Measurements from ENCODE around the gene PRG2.

The PRG2 gene

GRCh38 chr11:57397394-57397990 lies 7.0 kb upstream of the PRG2 start:
- no peak for DNase-seq (ENCODE audit: low read depth in 1 of 2, low spot score in 1 of 2)

DNA sequence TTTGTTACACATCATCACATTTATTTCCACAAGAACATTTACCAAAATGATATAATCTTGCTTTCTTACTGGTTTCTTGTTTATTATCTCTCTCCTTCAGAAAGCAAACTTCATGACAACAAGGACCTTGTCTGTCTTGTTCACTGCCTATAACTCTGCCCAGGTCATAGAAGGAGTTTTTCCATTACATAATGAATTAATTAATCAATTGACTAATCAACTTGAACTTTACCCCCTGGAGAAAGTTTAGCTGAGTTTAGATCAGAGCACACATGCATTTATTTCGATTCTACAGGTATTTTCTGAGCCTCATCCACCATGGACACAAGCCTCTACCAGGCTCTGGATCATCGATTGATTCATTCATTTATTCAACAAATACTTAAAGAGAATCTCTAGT lies 6.3 kb upstream of the PRG2 start:
- DNase-seq (ENCODE audit: low read depth in 1 of 2, low spot score in 1 of 2) = no peak

GRCh38 chr11:57395905-57396623 lies 5.6 kb upstream of the PRG2 start:
- no peak for DNase-seq (ENCODE audit: low read depth in 1 of 2, low spot score in 1 of 2)

- DNase-seq (ENCODE audit: low read depth in 1 of 2, low spot score in 1 of 2) = no peak
Measured at GRCh38 chr11:57394203-57394965, 3.9 kb upstream of the PRG2 start.

GRCh38 chr11:57392763-57393105 lies 2.3 kb upstream of the PRG2 start:
- no peak for DNase-seq (ENCODE audit: low read depth in 1 of 2, low spot score in 1 of 2)

DNA sequence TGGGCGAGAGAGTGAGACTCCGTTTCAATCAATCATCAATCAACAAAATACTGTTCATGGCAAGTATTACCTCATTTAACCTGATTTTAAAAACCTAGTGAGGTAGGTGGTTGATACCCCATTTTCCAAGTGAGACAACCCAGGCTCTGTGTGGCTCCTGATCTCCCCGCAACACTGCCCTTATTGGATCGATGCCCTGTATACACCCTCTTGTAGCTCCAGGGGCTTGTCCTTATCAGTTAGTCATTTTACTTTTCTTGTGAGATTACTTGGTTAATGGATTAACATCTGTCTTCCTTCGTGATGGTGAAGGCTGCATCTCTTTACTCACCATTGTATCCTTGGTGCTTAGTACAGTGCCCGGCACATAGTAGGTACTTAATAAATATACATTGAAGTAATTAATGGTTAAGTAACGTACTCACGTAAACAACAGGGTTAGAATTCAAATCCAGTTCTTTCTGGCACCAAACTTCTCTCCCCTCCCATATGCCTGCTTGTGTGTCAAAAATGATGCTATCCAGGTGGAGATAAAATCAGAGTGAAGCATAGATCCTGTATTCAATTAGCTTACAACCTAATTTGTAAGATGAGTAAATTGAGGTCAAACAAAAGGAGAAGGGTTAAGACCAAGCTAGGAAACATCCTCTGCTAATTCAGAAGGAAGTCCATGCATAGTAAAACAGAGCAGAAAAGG lies 1.8 kb upstream of the PRG2 start:
- DNase-seq (ENCODE audit: low read depth in 1 of 2, low spot score in 1 of 2) = no peak

- no peak for DNase-seq (ENCODE audit: low read depth in 1 of 2, low spot score in 1 of 2)
Measured at GRCh38 chr11:57391539-57391938, 1.1 kb upstream of the PRG2 start.

GRCh38 chr11:57391111-57391510 lies 661 bp upstream of the PRG2 start:
- DNase-seq (ENCODE audit: low read depth in 1 of 2, low spot score in 1 of 2) = no peak

DNA sequence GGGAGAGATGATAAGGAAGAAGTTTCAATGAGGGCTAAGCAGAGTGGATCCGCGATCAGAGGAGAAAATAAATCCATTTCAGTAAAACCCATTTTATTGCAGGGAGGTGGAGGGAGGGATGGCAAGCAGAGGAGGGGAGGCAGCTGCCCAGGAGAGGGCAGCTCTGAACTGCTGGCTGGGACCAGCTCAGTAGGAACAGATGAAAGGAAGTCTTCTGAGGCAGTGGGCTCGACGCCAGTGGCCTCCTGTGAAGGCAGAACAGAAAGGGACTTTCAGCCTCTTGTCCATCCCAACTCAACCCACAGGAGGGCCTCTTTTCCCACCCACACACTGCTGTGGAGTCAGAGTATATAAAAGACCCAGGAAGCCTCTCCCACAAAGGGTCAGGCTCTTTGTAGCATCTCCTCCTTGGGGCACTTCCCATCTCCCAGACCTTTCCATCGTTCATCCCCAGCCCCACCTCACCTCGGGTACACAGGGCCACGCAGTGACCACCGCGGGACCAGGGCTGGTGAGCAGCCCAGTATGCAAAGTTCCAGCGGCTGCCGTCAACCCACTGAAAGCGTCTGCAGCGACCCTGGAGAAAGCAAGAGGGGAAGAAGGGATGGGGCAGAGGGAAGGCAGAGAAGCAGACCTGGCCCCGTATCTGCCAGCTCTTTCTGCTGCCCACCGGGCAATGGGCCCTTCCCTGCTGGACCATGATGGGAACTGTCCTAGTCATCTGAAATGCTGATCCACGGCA lies 3.0 kb downstream of the PRG2 start:
- no peak for DNase-seq (ENCODE audit: low read depth in 1 of 2, low spot score in 1 of 2)

DNA sequence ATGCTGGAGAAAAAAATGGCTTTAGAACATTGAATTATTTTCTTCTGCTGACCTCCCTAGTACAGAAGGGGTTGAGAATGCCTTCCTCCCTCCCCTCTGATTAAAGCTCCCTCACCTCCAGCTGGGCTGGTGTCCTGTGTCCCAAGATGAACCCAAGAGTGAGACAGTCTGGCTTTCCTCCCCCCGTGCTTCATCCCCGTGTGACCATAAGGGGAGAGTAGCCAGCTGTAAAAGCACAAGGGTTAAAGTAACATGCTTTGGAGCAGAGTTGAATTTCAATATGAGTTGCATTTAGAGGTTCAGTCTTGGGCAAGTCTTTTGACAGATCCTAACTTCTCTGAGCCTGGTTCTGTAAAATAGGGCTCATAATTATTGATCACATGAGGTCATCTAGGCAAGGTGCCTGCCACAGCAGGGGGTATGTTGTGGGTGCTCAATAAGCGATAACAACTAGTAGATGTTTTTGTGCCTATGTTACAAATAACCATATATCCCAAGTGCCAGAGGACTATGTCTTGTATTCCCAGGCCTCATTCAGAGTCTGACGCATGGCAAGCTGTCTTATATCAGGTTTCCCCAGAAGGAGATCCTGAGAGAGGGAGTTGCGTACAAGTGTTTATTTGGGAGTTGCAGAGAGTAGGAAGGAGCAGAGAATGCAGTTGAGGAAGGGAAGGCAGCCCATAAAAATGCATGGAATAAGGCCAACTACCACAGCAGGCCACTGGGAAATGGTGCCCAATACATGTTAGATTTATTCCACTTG lies 4.1 kb downstream of the PRG2 start:
- no peak for DNase-seq (ENCODE audit: low read depth in 1 of 2, low spot score in 1 of 2)

DNA sequence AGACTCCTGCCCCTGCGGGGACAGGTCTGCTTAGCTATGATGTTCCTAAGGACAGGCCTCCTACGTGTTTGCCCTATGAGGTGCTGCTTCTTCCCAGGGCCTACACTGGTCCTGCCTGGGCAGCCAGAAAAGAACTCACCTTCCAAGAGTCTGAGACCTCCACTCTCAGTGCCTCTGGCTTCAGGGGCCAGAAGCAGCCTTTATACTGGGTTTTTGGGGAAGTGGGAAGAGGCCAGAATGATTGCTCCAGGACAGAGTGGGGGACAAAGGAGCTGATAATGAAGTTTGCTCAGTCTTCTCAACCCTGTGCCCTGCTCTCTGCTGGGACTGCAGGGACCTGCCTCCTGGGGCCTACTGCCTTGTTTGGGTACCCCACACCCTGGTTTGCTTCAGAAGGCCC lies 9.5 kb downstream of the PRG2 start, which contains the start of gene PRG3:
TSS of gene PRG3 (minus strand) at position 176 of the 400 bp plus-strand sequence. CDS start 442 bp downstream, outside the sequence.
- DNase-seq (ENCODE audit: low read depth in 1 of 2, low spot score in 1 of 2) = no peak

- DNase-seq (ENCODE audit: low read depth in 1 of 2, low spot score in 1 of 2) = no peak
Measured at GRCh38 chr11:57379732-57380131, 10.7 kb downstream of the PRG2 start.

GRCh38 chr11:57378186-57378585 lies 12.3 kb downstream of the PRG2 start:
- no peak for DNase-seq (ENCODE audit: low read depth in 1 of 2, low spot score in 1 of 2)

DNA sequence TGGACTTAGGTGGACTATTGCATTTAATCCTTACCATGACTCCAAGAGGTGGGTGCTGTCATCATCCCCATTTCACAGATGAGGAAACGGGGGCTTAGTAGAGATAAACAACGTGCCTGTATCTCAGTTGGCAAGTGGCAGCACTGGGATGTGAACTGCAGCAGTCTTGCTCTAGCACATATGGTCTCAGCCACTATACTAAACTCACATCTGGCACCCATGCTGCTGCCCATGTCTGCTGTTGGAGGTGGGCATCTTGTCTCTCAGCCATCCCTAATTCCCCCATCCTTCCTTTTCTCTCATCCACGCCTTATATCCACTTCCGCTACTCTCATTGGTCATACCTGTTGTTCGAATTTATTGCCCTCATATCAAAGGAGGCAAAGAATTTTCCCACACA lies 13.3 kb downstream of the PRG2 start:
- no peak for DNase-seq (ENCODE audit: low read depth in 1 of 2, low spot score in 1 of 2)

GRCh38 chr11:57376095-57377090 lies 14.1 kb downstream of the PRG2 start:
- no peak for DNase-seq (ENCODE audit: low read depth in 1 of 2, low spot score in 1 of 2)

GRCh38 chr11:57375490-57375889 lies 15.0 kb downstream of the PRG2 start:
- DNase-seq (ENCODE audit: low read depth in 1 of 2, low spot score in 1 of 2) = no peak

DNA sequence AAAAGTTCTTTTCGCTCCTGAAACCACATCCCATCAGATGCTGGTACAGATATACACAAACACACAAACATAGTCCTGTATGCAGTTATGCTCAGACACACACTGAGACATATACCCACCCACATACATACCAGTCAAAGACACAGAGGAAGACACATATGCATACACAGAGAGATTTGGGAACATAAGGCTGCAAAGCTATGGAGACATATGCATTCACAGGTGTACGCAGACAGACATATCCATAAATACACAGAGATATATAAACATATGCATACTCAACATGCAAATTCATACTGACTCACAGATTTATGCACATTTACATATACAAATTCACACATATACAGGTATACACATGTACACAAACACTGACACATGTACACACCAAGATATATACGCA lies 15.5 kb downstream of the PRG2 start:
- no peak for DNase-seq (ENCODE audit: low read depth in 1 of 2, low spot score in 1 of 2)

DNA sequence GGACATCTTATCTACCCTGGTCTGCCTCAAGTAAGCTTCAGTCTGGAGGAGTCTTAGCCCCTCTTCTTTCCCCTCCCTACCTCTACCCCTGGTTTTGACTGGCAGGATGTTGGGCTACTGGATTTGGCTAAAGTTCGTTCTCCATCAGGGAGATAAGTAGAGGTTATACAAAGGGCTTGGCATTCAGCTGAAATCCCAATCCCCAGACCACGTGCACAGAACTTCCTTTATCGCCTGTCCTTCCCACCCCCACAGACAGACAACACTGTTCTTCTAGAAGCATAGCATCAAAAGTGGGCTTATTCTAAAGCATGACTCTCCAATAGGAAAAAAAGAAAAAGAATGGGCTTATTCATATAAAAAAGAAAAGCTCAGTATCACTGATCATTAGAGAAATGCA lies 17.3 kb downstream of the PRG2 start:
- DNase-seq (ENCODE audit: low read depth in 1 of 2, low spot score in 1 of 2) = no peak

DNA sequence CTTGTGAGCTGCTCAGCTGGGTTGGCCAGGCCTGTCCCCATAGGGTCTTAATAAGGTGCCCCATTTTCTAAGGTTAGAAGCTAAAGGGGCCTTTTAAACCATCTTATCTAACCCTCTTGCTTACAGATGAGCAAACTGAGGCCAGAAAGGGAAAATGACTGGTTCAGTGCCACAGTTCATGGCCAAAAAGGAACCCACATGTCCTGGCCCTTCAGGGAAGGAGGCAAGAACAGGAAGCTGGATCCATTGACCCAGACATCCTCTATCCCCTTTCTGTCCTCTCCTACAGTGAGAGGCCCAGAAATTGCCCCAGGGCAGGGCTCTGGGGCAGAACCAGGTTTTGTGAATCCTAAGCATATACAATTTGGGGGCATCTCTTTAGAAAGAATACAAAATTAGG lies 19.5 kb downstream of the PRG2 start:
- DNase-seq (ENCODE audit: low read depth in 1 of 2, low spot score in 1 of 2) = no peak
